Smooth muscle cell (in vitro differentiated cells): ENCODE results near the gene HOXA11. TPM values are rescaled to one million over a fixed set of nuclear protein-coding genes. Genes with fewer than 3 reads are reported as not detected.

Experiments used
- DNase-seq: peaks from one replicate; lab custom pipeline; 2025; ENCODE audit not compliant: unreplicated experiment; lab: John Stamatoyannopoulos, UW
- H2AFZ ChIP-seq: fragments of 200-600 bp; sonication (generic); 2 replicates; pipeline ENCODE4 v1.6.0; 2016; ENCODE audit warnings: antibody characterized with exemption, low read depth, mild to moderate bottlenecking
- H3F3A ChIP-seq: fragments of 200-600 bp; sonication (generic); 2 replicates; pipeline ENCODE4 v1.6.0; 2017; ENCODE audit warnings: antibody characterized with exemption, low read depth
- H3K27ac ChIP-seq: fragments of 200-600 bp; sonication (generic); 2 replicates; pipeline ENCODE4 v1.5.1; 2016; ENCODE audit warnings: low read depth, mild to moderate bottlenecking
- H3K27me3 ChIP-seq: fragments of 200-600 bp; sonication (generic); 2 replicates; pipeline ENCODE4 v1.6.1; 2016; ENCODE audit warnings: low read depth, mild to moderate bottlenecking
- H3K36me3 ChIP-seq: fragments of 200-600 bp; sonication (generic); 2 replicates; pipeline ENCODE4 v1.5.1; 2016; ENCODE audit warnings: low read depth
- H3K4me1 ChIP-seq: fragments of 200-600 bp; sonication (generic); 2 replicates; pipeline ENCODE4 v1.5.1; 2016; ENCODE audit warnings: low read depth
- H3K4me2 ChIP-seq: fragments of 200-600 bp; sonication (generic); 2 replicates; pipeline ENCODE4 v1.6.0; 2016; ENCODE audit warnings: mild to moderate bottlenecking
- H3K4me3 ChIP-seq: fragments of 200-600 bp; sonication (generic); 2 replicates; pipeline ENCODE4 v1.5.1; 2016; ENCODE audit warnings: mild to moderate bottlenecking
- H3K79me2 ChIP-seq: fragments of 200-600 bp; sonication (generic); 2 replicates; pipeline ENCODE4 v1.6.0; 2016; ENCODE audit warnings: low read depth, mild to moderate bottlenecking
- H3K9ac ChIP-seq: fragments of 200-600 bp; sonication (generic); 2 replicates; pipeline ENCODE4 v1.6.0; 2016; ENCODE audit warnings: low read depth
- H3K9me3 ChIP-seq: fragments of 200-600 bp; sonication (generic); replicated peaks from 2 replicates; pipeline ENCODE4 v1.5.1; 2016; ENCODE audit warnings: low read depth
- H4K20me1 ChIP-seq: fragments of 200-600 bp; sonication (generic); 2 replicates; pipeline ENCODE4 v1.6.0; 2016; ENCODE audit warnings: low read depth
- CTCF ChIP-seq: fragments of 200-600 bp; sonication (generic); IDR thresholded peaks from 2 replicates; pipeline ENCODE4 v1.5.1; 2017; ENCODE audit warnings: borderline replicate concordance, mild to moderate bottlenecking, antibody characterized with exemption; ENCODE audit not compliant: insufficient read depth, poor library complexity, severe bottlenecking
- WGBS: methylation state at CpG from one replicate; pipeline ENCODE4 v1.1.7; 2016; ENCODE audit warnings: low lambda C conversion rate; 5-methylcytosine and 5-hydroxymethylcytosine counted together
- polyA plus RNA-seq: library from polyadenylated mRNA; unstranded; fragments of >200 nt; fragmentation: Nextera tagmentation; extraction: Ambion mirVana; gene quantifications from 2 replicates; pipeline ENCODE4 v1.2.1, GENCODE V29; 2016
- total RNA-seq: library from RNA; depleted of rRNA; stranded (reverse); fragments of >200 nt; gene quantifications from 2 replicates; pipeline ENCODE4 v1.2.3, GENCODE V29; 2014

Gene HOXA11
- total and polyA plus RNA-seq, 2 experiments from 2014 or later, result 20.3 to 27.7 TPM

DNA sequence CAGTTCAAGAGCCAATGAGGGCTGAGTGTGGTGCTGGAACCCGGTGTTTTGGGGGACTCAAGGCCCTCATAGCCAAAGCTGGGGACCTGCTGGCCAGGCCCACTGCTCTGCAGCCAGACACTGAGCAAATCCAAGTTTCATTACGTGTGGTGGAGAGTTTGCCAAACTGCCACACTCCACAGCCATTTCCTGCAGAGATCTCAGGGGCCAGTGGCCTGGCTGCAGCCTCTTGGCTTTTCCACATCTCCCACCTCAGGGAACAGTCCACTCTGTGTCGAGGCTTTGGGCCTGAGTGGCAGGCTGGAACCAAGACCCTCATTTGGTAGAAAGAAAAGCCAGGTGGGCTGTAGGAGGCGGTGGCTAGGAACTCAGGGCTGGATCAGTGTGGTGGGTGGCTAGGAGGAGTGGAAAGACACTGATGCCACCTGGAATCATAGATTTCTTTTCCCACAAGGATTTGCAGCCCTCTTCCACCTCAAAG lies 3.2 kb downstream of the HOXA11 start:
- Histone ChIP-seq H3K36me3 (no peaks in the 10 kb centered on the region), H3F3A (no peaks in the 10 kb centered on the region), H3K4me3 (peak overlapping the region; percentile 60), H4K20me1 (peaks cover 11% of the 10 kb centered on the region), H3K79me2 (peaks cover 80% of the 10 kb centered on the region), H3K9me3 (no peaks in the 10 kb centered on the region), H3K4me2 (peak overlapping the region; percentile 89), H3K4me1 (peaks cover 8% of the 10 kb centered on the region), H3K9ac (no peak overlapping the region), H3K27me3 (no peaks in the 10 kb centered on the region), H2AFZ (no peak overlapping the region), H3K27ac (peak overlapping the region; percentile 95)
- TF ChIP-seq CTCF, result no peak
- 49% methylated on average over 4 of the region's 4 CpGs for WGBS
- DNase-seq, result no peak

DNA sequence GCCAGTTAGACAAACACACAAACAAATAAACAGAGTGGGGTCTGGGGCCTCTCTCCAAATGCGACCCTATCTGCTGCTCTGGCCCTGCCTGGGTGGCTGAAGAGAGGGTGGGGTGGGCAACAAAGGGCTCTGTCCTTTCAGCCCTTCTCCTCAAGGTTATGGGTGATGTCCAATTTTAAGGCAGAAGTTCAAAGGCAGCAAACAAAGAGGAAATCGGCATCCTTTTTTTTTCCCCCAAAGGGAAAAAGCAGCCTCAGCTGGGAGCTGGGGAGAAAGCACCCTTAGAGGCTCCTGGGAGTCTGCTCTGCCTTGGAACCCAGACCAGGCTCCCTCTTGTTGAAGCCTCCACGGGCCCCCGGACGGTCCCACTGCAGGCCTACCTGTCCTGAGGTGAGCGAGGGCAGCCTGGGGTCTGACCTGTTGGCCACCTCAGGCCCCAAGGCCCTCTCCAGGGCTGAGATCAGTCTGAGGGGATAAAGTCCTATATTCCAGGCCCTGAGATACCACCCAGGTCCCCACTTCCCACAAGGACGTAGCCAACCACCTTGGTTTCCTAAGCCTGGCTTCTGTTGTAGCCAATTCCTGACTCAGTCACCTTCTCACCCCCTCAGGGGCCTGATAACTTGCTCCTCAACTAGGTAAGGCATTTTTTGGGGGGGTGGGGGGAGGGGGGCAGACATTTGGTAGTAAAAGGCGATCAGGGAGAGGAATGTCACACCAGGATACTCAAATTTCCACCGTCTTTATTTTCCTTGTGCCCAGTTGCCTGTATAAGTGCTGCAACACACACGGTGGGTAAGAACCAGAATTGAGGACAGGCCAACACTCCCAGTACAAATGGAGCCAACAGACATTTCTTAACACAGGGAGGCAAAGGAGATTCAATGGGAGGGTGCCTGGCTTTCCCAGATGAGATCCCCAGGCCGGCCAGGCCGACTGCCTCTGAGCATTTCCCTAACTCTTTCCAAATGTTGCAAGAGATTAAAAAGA lies 4.3 kb downstream of the HOXA11 start:
- Histone ChIP-seq H3K4me3 (peak overlapping the region; percentile 67), H3K27me3 (no peaks in the 10 kb centered on the region), H3K27ac (peak overlapping the region; percentile 95), H3F3A (no peaks in the 10 kb centered on the region), H3K9me3 (no peaks in the 10 kb centered on the region), H3K4me1 (peaks cover 7% of the 10 kb centered on the region), H3K79me2 (peaks cover 80% of the 10 kb centered on the region), H4K20me1 (peaks cover 19% of the 10 kb centered on the region), H3K36me3 (no peaks in the 10 kb centered on the region), H3K9ac (peak overlapping the region; percentile 75), H2AFZ (peak overlapping the region; percentile 74), H3K4me2 (peak overlapping the region; percentile 89)
- DNase-seq, result no peak
- TF ChIP-seq CTCF, result no peak
- WGBS, result 41% methylated on average over 12 of the region's 12 CpGs

DNA sequence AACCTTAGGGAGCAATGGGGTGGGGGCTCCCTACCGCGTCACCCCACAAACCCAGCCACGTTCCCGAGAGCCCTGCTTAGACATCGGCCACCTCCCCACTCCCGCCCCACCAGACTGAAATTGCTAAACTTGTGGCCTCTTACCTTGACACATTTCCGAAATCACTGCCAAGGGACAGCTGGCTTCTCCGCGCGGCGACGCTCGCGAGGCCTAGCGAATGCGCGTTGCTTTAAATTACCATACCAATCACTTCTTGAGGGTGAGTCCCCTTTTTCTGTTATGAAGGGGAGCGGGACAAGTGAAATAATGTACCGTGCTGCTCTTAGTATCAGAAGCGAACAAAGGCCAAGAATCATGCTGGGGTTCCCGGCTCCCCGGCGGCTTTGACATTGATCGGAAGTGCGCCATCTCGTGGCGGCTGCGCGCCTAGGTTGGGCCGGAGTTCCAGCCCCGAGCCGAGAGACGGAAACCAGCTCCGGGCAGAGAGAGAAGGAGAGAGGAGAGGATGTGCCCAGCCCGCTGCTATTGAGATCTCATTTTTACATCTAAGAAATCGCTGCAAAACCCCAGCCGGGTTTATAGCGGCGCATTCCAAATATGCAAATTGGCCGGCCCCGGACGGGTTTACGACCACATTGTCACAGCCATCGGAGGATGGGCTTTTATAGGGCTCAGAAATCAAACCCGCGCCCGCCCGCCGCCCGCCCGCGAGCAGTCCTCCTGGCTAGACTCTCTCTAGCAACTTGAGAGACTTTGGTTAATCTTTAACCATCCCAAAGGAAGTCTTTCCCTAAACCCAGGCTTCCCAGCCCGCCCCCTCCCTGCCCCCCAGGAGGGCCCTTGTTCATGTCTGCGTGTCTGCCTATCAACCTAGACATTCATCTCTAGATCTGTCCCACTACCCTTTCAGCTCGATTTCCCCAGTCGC lies 5.3 kb downstream of the HOXA11 start:
- Histone ChIP-seq H3K27ac (peak overlapping the region; percentile 95), H3F3A (no peaks in the 10 kb centered on the region), H3K4me3 (peak overlapping the region; percentile 67), H4K20me1 (peaks cover 24% of the 10 kb centered on the region), H3K9me3 (no peaks in the 10 kb centered on the region), H3K4me1 (peaks cover 7% of the 10 kb centered on the region), H3K27me3 (no peaks in the 10 kb centered on the region), H3K79me2 (peaks cover 80% of the 10 kb centered on the region), H3K36me3 (no peaks in the 10 kb centered on the region), H2AFZ (peak overlapping the region; percentile 74), H3K4me2 (peak overlapping the region; percentile 89), H3K9ac (peak overlapping the region; percentile 75)
- peak; percentile 71 for DNase-seq
- WGBS, result 4% methylated on average over 56 of the region's 56 CpGs
- TF ChIP-seq CTCF, result peak; percentile 87
